Panc1 (cell line): ENCODE data around the gene DNAH3. TPM values are rescaled to one million over a fixed set of nuclear protein-coding genes. Genes with fewer than 3 reads are reported as not detected.

ENCODE experiments used
- ATAC-seq: fragments of 200-7000 bp; cut with Tn5 transposase; 2 replicates; pipeline ENCODE4 v1.9.1; 2020; ENCODE audit warnings: mild to moderate bottlenecking, moderate library complexity
- BruUV-seq: library from RNA; stranded (reverse); fragments of 400-500 nt; replicated peaks from 2 replicates; lab custom pipeline; 2021; lab: Mats Ljungman, UMichigan
- CTCF ChIA-PET: fragments of 300-600 bp; sonication (Branson Sonifier 250); formaldehyde crosslinking; loops from one replicate; lab custom pipeline; 2022; ENCODE audit warnings: antibody characterized with exemption; lab: Charles Lee
- POLR2A ChIA-PET: fragments of 300-600 bp; sonication (Branson Sonifier 250); formaldehyde crosslinking; loops from one replicate; lab custom pipeline; 2022; ENCODE audit warnings: antibody characterized with exemption; lab: Charles Lee
- DNase-seq: peaks from one replicate; pipeline ENCODE4 v3.0.0-alpha.2; 2010; ENCODE audit warnings: low read depth, low spot score
- H3K27ac ChIP-seq: 2 replicates; pipeline ENCODE4 v1.5.1; 2011; ENCODE audit warnings: mild to moderate bottlenecking, low read length, inconsistent platforms
- H3K27me3 ChIP-seq: fragments of 200-500 bp; sonication (Bioruptor generic); 2 replicates; pipeline ENCODE4 v1.6.0; 2014; ENCODE audit warnings: low read length, inconsistent platforms; ENCODE audit not compliant: control insufficient read depth, insufficient read depth
- H3K36me3 ChIP-seq: fragments of 200-500 bp; sonication (Bioruptor generic); 2 replicates; pipeline ENCODE4 v1.5.1; 2014; ENCODE audit warnings: inconsistent platforms, mild to moderate bottlenecking, low read length, moderate library complexity; ENCODE audit not compliant: control insufficient read depth, insufficient read depth
- H3K4me1 ChIP-seq: 2 replicates; pipeline ENCODE4 v1.5.1; 2011; ENCODE audit warnings: inconsistent platforms, mild to moderate bottlenecking, low read length, moderate library complexity; ENCODE audit not compliant: control insufficient read depth, insufficient read depth
- H3K4me3 ChIP-seq, 2 experiments: 2 replicates each; pipeline ENCODE4 v1.5.1; 2011 to 2012; ENCODE audit warnings: low read depth in 2 of 2, low read length in 2 of 2, mild to moderate bottlenecking in 2 of 2, inconsistent platforms in 1 of 2, moderate library complexity in 1 of 2
- H3K9me3 ChIP-seq: fragments of 200-500 bp; sonication (Bioruptor generic); 2 replicates; pipeline ENCODE4 v1.5.1; 2014; ENCODE audit warnings: low read depth, mild to moderate bottlenecking, inconsistent platforms, low read length, moderate library complexity; ENCODE audit not compliant: control insufficient read depth, insufficient read depth
- POLR2AphosphoS5 ChIP-seq: IDR thresholded peaks from 2 replicates; pipeline ENCODE4 v1.6.1; 2012; ENCODE audit warnings: mild to moderate bottlenecking, low read depth, low read length, moderate library complexity
- SIN3A ChIP-seq: IDR thresholded peaks from 2 replicates; pipeline ENCODE4 v1.6.1; 2012; ENCODE audit warnings: low read depth, mild to moderate bottlenecking, low read length, moderate library complexity, borderline replicate concordance; ENCODE audit not compliant: insufficient read depth
- TCF7L2 ChIP-seq: IDR thresholded peaks from 2 replicates; pipeline ENCODE4 v1.6.1; 2011; ENCODE audit warnings: mild to moderate bottlenecking, low read depth, low read length, inconsistent platforms
- in situ Hi-C: cut with HindIII; loops from 2 replicates; pipeline ENCODE4 v1.10.0; 2016; ENCODE audit warnings: low sequenced_read_pairs, low pct_unique_long_range_greater_than_20kb
- intact Hi-C: fragments of 100-400 bp; cut with micrococcal nuclease; formaldehyde crosslinking; loops from one replicate; pipeline ENCODE4 v1.10.0; 2022; ENCODE audit not compliant: unreplicated experiment
- total RNA-seq: library from RNA; stranded (reverse); gene quantifications from one replicate; pipeline ENCODE4 v1.2.1, GENCODE V29; 2021; ENCODE audit not compliant: unreplicated experiment
- TF ChIP-seq, protein P1 (sequence below): fragments of 450-650 bp; IDR thresholded peaks from 2 replicates; pipeline ENCODE4 v1.5.1; 2017; ENCODE audit warnings: mild to moderate bottlenecking
- TF ChIP-seq, protein P2 (sequence below), 2 experiments: IDR thresholded peaks; 2 replicates each; pipeline ENCODE4 v1.6.1; 2011 to 2012; ENCODE audit warnings: low read depth in 2 of 2, control low read depth in 1 of 2, low read length in 1 of 2, mild to moderate bottlenecking in 1 of 2, moderate library complexity in 1 of 2; ENCODE audit not compliant: insufficient read depth in 1 of 2

Gene DNAH3
- total RNA-seq, 1 experiment from 2014 or later = 0.62 TPM

DNA sequence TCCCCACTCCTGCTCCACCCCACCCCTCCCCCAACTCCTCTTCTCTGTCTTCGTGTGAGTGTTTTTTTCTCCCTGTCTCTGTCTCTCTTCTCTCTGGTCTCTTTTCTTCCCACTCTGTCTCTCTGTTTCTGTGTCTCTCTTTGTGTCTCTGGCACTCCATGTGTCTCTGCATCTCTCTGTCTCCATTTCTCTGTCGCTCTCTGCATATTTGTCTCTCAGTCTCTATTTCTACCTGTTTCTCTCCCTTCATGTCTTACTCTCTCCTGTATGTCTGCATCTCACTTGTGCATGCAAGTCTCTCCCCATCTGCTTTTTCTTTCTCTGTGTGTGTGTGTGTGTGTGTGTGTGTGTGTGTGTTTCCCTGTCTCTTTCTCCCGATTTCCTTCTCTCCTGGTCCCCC lies 181.9 kb downstream of the DNAH3 start:
- no peak overlapping the region for H3K4me3 ChIP-seq
- ATAC-seq = no peak
- H3K9me3 ChIP-seq = no peaks in the 10 kb centered on the region
- intact Hi-C loops = no loop called here
- H3K27ac ChIP-seq = no peak overlapping the region
- BruUV-seq = no TSS peak
- H3K4me1 ChIP-seq = no peaks in the 10 kb centered on the region
- in situ Hi-C loops = no loop called here
- TF ChIP-seq, protein P1, sequence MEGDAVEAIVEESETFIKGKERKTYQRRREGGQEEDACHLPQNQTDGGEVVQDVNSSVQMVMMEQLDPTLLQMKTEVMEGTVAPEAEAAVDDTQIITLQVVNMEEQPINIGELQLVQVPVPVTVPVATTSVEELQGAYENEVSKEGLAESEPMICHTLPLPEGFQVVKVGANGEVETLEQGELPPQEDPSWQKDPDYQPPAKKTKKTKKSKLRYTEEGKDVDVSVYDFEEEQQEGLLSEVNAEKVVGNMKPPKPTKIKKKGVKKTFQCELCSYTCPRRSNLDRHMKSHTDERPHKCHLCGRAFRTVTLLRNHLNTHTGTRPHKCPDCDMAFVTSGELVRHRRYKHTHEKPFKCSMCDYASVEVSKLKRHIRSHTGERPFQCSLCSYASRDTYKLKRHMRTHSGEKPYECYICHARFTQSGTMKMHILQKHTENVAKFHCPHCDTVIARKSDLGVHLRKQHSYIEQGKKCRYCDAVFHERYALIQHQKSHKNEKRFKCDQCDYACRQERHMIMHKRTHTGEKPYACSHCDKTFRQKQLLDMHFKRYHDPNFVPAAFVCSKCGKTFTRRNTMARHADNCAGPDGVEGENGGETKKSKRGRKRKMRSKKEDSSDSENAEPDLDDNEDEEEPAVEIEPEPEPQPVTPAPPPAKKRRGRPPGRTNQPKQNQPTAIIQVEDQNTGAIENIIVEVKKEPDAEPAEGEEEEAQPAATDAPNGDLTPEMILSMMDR = no peak
- TF ChIP-seq, protein P2, sequence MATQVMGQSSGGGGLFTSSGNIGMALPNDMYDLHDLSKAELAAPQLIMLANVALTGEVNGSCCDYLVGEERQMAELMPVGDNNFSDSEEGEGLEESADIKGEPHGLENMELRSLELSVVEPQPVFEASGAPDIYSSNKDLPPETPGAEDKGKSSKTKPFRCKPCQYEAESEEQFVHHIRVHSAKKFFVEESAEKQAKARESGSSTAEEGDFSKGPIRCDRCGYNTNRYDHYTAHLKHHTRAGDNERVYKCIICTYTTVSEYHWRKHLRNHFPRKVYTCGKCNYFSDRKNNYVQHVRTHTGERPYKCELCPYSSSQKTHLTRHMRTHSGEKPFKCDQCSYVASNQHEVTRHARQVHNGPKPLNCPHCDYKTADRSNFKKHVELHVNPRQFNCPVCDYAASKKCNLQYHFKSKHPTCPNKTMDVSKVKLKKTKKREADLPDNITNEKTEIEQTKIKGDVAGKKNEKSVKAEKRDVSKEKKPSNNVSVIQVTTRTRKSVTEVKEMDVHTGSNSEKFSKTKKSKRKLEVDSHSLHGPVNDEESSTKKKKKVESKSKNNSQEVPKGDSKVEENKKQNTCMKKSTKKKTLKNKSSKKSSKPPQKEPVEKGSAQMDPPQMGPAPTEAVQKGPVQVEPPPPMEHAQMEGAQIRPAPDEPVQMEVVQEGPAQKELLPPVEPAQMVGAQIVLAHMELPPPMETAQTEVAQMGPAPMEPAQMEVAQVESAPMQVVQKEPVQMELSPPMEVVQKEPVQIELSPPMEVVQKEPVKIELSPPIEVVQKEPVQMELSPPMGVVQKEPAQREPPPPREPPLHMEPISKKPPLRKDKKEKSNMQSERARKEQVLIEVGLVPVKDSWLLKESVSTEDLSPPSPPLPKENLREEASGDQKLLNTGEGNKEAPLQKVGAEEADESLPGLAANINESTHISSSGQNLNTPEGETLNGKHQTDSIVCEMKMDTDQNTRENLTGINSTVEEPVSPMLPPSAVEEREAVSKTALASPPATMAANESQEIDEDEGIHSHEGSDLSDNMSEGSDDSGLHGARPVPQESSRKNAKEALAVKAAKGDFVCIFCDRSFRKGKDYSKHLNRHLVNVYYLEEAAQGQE (IDR thresholded peaks at IDR 0.05; ENCODE audit: insufficient read depth in 1 of 2, low read depth in 2 of 2, low read length in 1 of 2) = no peak
- TF ChIP-seq SIN3A = no peak
- TF ChIP-seq TCF7L2 = no peak
- TF ChIP-seq POLR2AphosphoS5 = no peak
- no peak for DNase-seq
- ChIA-PET CTCF (no interaction called here), POLR2A (no interaction called here)
- H3K27me3 ChIP-seq = no peaks in the 10 kb centered on the region
- H3K36me3 ChIP-seq = no peaks in the 10 kb centered on the region

DNA sequence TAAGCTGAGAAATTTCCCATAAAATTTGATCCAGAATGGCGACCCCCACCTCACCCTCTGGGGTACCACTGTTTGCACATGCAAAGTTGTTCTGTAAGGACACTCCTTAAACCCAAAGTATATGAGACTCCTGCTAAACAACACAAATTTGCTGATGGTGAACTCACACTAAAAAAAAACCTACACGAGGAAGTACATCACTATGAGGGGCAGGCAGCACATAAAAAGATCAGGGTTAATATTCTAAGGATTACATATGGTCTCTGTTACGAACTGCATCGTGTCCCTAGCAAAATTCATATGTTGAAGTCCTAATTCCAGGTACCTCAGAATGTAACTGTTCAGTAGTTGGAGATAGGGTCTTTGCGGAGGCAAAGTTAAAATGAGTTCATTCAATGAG lies 189.7 kb downstream of the DNAH3 start:
- no peak overlapping the region for H3K4me3 ChIP-seq
- H3K27ac ChIP-seq = no peak overlapping the region
- no peaks in the 10 kb centered on the region for H3K27me3 ChIP-seq
- ChIA-PET CTCF (no interaction called here), POLR2A (interaction anchor here (0.6 kb wide), 1 partner anchor 26 kb away, joined by 4 read pairs; no protein-coding TSS in a partner anchor)
- in situ Hi-C loops = no loop called here
- no peaks in the 10 kb centered on the region for H3K4me1 ChIP-seq
- H3K9me3 ChIP-seq = no peaks in the 10 kb centered on the region
- TF ChIP-seq, protein P2 (IDR thresholded peaks at IDR 0.05; ENCODE audit: insufficient read depth in 1 of 2, low read depth in 2 of 2, low read length in 1 of 2) = no peak
- TF ChIP-seq SIN3A = no peak
- no peak for TF ChIP-seq TCF7L2
- TF ChIP-seq, protein P1 = no peak
- no peak for TF ChIP-seq POLR2AphosphoS5
- no peaks in the 10 kb centered on the region for H3K36me3 ChIP-seq
- no peak for DNase-seq
- no TSS peak for BruUV-seq
- intact Hi-C loops = no loop called here
- no peak for ATAC-seq
